ENCODE data around the gene ASPDH. TPM values are rescaled to one million over a fixed set of nuclear protein-coding genes. Genes with fewer than 3 reads are reported as not detected.

ASPDH gene
- polyA plus RNA-seq, 1 donor (not counting 4 experiments of a cell fraction or from before 2014, with no cell fraction given): not detected

DNA sequence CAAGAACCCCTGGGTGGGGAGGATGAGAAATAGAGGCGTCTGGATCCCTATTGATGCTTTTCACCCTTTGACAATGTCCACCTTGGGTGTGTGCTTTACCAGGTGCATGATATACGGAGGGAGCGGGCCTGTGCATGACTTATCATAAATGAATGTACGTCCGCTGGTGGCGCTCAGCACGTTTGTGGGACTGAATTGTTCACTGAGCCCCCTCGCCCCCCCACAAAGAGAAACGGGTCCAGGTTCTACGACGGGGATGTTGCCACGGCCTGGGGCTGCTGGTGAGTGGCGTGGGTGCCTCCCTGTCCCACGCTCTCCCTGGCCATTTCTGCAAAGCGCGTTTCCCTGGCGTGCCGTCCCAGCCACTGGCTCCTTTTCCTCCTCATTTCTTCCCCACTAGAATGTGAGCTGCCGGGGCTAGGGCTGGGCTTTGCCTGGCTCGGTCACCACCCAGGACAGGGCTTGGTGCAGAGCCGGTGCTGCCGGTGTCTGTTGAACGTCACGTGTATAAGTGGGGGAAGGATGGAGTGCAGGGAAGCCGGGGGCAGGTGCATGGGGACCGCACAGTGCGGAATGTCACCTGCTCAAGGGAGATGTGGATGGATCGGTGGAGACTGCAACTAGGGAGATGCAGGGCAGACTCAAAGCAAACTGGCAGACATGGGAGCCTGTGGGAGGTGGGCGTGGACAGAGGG lies 33.0 kb upstream of the ASPDH start:
- FAIRE-seq: no peak
- Histone ChIP-seq H3K4me1 (ENCODE audit: control insufficient read depth, extremely low read depth, insufficient read depth, low read length) (no peaks in the 10 kb centered on the region), H3K9me1 (ENCODE audit: control insufficient read depth, extremely low read depth, insufficient read depth, low read length) (no peaks in the 10 kb centered on the region), H3K27ac (ENCODE audit: control insufficient read depth, insufficient read depth, low read length) (no peak overlapping the region), H2AFZ (ENCODE audit: control insufficient read depth, low read length) (no peak overlapping the region), H3K9ac (ENCODE audit: control insufficient read depth, extremely low read depth, insufficient read depth, low read length) (no peak overlapping the region), H4K20me1 (ENCODE audit: control insufficient read depth, extremely low read depth, insufficient read depth, low read length) (no peaks in the 10 kb centered on the region), H3K36me3 (ENCODE audit: control insufficient read depth in 2 of 2, extremely low read depth in 1 of 2, insufficient read depth in 2 of 2, low read length in 2 of 2) (no peaks in the 10 kb centered on the region), H3K27me3 (ENCODE audit: control insufficient read depth, extremely low read depth, insufficient read depth, low read length) (peaks cover 24% of the 10 kb centered on the region), H3K4me3 (ENCODE audit: control insufficient read depth in 2 of 3, extremely low read depth in 1 of 3, insufficient read depth in 2 of 3, low read depth in 1 of 3, low read length in 3 of 3) (no peak overlapping the region), H3K79me2 (ENCODE audit: control insufficient read depth, insufficient read depth, low read length) (no peaks in the 10 kb centered on the region), H3K9me3 (ENCODE audit: control insufficient read depth, low read depth, low read length) (no peaks in the 10 kb centered on the region), H3K4me2 (ENCODE audit: control insufficient read depth, extremely low read depth, insufficient read depth, low read depth, low read length) (no peak overlapping the region)
- no peak for TF ChIP-seq EZH2 (IDR thresholded peaks at IDR 0.05; ENCODE audit: low read length)
- TF ChIP-seq, protein P1, sequence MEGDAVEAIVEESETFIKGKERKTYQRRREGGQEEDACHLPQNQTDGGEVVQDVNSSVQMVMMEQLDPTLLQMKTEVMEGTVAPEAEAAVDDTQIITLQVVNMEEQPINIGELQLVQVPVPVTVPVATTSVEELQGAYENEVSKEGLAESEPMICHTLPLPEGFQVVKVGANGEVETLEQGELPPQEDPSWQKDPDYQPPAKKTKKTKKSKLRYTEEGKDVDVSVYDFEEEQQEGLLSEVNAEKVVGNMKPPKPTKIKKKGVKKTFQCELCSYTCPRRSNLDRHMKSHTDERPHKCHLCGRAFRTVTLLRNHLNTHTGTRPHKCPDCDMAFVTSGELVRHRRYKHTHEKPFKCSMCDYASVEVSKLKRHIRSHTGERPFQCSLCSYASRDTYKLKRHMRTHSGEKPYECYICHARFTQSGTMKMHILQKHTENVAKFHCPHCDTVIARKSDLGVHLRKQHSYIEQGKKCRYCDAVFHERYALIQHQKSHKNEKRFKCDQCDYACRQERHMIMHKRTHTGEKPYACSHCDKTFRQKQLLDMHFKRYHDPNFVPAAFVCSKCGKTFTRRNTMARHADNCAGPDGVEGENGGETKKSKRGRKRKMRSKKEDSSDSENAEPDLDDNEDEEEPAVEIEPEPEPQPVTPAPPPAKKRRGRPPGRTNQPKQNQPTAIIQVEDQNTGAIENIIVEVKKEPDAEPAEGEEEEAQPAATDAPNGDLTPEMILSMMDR (optimal IDR thresholded peaks at IDR 0.05 in 1 of 3, IDR thresholded peaks at IDR 0.05 in 1 of 3, conservative IDR thresholded peaks at IDR 0.05 in 1 of 3; ENCODE audit: extremely low read depth in 1 of 3, insufficient read depth in 2 of 3, low read length in 3 of 3): no peak
- DNase-seq (ENCODE audit: low read depth, low spot score): no peak
- dilution Hi-C loops (cut with MboI; ENCODE audit: extremely low pct_ligation_motif_present, low sequenced_read_pairs): no loop called here

DNA sequence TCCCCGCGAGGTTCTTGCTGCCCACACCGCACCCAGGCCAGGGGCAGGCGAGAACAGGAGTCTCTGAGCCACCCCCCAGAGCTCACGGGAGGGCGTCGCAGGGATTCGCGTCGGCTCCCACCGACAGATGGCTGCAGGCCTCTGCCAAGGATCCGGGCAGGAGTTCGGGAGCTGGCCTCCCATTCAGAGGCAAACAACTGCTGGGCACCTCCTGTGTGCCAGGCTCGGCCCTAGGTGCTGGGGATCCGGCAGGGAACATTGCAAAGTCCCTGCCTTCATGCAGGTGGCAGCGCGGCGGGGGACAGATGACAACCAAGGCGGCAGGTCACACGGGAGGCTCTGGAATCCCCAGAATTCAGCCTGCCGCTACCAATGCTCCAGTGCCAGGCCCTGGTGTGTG lies 29.2 kb upstream of the ASPDH start:
- DNase-seq (ENCODE audit: low read depth, low spot score): no peak
- Histone ChIP-seq H2AFZ (ENCODE audit: control insufficient read depth, low read length) (no peak overlapping the region), H4K20me1 (ENCODE audit: control insufficient read depth, extremely low read depth, insufficient read depth, low read length) (no peaks in the 10 kb centered on the region), H3K27me3 (ENCODE audit: control insufficient read depth, extremely low read depth, insufficient read depth, low read length) (no peaks in the 10 kb centered on the region), H3K79me2 (ENCODE audit: control insufficient read depth, insufficient read depth, low read length) (no peaks in the 10 kb centered on the region), H3K36me3 (ENCODE audit: control insufficient read depth in 2 of 2, extremely low read depth in 1 of 2, insufficient read depth in 2 of 2, low read length in 2 of 2) (no peaks in the 10 kb centered on the region), H3K4me2 (ENCODE audit: control insufficient read depth, extremely low read depth, insufficient read depth, low read depth, low read length) (no peak overlapping the region), H3K9me1 (ENCODE audit: control insufficient read depth, extremely low read depth, insufficient read depth, low read length) (no peaks in the 10 kb centered on the region), H3K27ac (ENCODE audit: control insufficient read depth, insufficient read depth, low read length) (no peak overlapping the region), H3K4me3 (ENCODE audit: control insufficient read depth in 2 of 3, extremely low read depth in 1 of 3, insufficient read depth in 2 of 3, low read depth in 1 of 3, low read length in 3 of 3) (no peak overlapping the region), H3K9ac (ENCODE audit: control insufficient read depth, extremely low read depth, insufficient read depth, low read length) (no peak overlapping the region), H3K9me3 (ENCODE audit: control insufficient read depth, low read depth, low read length) (no peaks in the 10 kb centered on the region), H3K4me1 (ENCODE audit: control insufficient read depth, extremely low read depth, insufficient read depth, low read length) (no peaks in the 10 kb centered on the region)
- FAIRE-seq: no peak
- dilution Hi-C loops (cut with MboI; ENCODE audit: extremely low pct_ligation_motif_present, low sequenced_read_pairs): no loop called here
- no peak for TF ChIP-seq EZH2 (IDR thresholded peaks at IDR 0.05; ENCODE audit: low read length)
- TF ChIP-seq, protein P1 (optimal IDR thresholded peaks at IDR 0.05 in 1 of 3, IDR thresholded peaks at IDR 0.05 in 1 of 3, conservative IDR thresholded peaks at IDR 0.05 in 1 of 3; ENCODE audit: extremely low read depth in 1 of 3, insufficient read depth in 2 of 3, low read length in 3 of 3): no peak

Data from keratinocyte (primary cell).